Caco-2 (cell line): Measurements from ENCODE around the gene MDFIC. TPM values are rescaled to one million over a fixed set of nuclear protein-coding genes. Genes with fewer than 3 reads are reported as not detected.

Experiments
- BruUV-seq: library from RNA; stranded (reverse); fragments of 400-500 nt; replicated peaks from 2 replicates; lab custom pipeline; 2021; lab: Mats Ljungman, UMichigan
- CTCF ChIA-PET: fragments of 300-600 bp; sonication (Branson Sonifier 250); formaldehyde crosslinking; loops from one replicate; lab custom pipeline; 2022; ENCODE audit warnings: antibody characterized with exemption; lab: Charles Lee
- POLR2A ChIA-PET: fragments of 300-600 bp; sonication (Branson Sonifier 250); formaldehyde crosslinking; loops from one replicate; lab custom pipeline; 2022; ENCODE audit warnings: antibody characterized with exemption; lab: Charles Lee
- DNase-seq, 2 experiments: peaks; one replicate each; pipeline versions ENCODE4 v3.0.0 to v3.0.0-alpha.2; 2020 to 2022
- H3K27me3 ChIP-seq: replicated peaks from 2 replicates; pipeline ENCODE4 v1.6.0; 2011; ENCODE audit warnings: low read length; ENCODE audit not compliant: control insufficient read depth, insufficient read depth
- H3K36me3 ChIP-seq: 2 replicates; pipeline ENCODE4 v1.5.1; 2011; ENCODE audit warnings: low read length; ENCODE audit not compliant: control insufficient read depth, insufficient read depth
- H3K4me1 ChIP-seq: fragments of 250-450 bp; sonication (Bioruptor Pico); 2 replicates; pipeline ENCODE4 v1.5.1; 2020; ENCODE audit warnings: mild to moderate bottlenecking
- H3K4me3 ChIP-seq: 2 replicates; pipeline ENCODE4 v1.5.1; 2011; ENCODE audit warnings: low read depth, mild to moderate bottlenecking, control low read depth, low read length
- H3K9me3 ChIP-seq: fragments of 250-450 bp; sonication (Bioruptor Pico); 2 replicates; pipeline ENCODE4 v1.5.1; 2020; ENCODE audit warnings: mild to moderate bottlenecking, moderate library complexity
- H3K27ac Mint-ChIP-seq: one replicate; pipeline ENCODE4 v1.8.0; 2022; ENCODE audit warnings: mixed read lengths; ENCODE audit not compliant: unreplicated experiment
- H3K27me3 Mint-ChIP-seq: one replicate; pipeline ENCODE4 v1.8.0; 2022; ENCODE audit warnings: mixed read lengths; ENCODE audit not compliant: insufficient read depth, unreplicated experiment
- H3K36me3 Mint-ChIP-seq: one replicate; pipeline ENCODE4 v1.8.0; 2022; ENCODE audit warnings: mild to moderate bottlenecking, mixed read lengths; ENCODE audit not compliant: insufficient read depth, unreplicated experiment
- H3K4me1 Mint-ChIP-seq: one replicate; pipeline ENCODE4 v1.8.0; 2022; ENCODE audit warnings: low read depth, mixed read lengths; ENCODE audit not compliant: unreplicated experiment
- H3K4me3 Mint-ChIP-seq: one replicate; pipeline ENCODE4 v1.8.0; 2022; ENCODE audit warnings: mild to moderate bottlenecking, moderate library complexity, mixed read lengths; ENCODE audit not compliant: unreplicated experiment
- H3K9me3 Mint-ChIP-seq: one replicate; pipeline ENCODE4 v1.8.0; 2022; ENCODE audit warnings: mixed read lengths; ENCODE audit not compliant: unreplicated experiment
- CTCF ChIP-seq, 2 experiments: fragments of 200-600 bp in 1 of 2; IDR thresholded peaks; 1 replicate in 1 of 2; 2 replicates in 1 of 2; pipeline versions ENCODE4 v1.5.1 to v1.8.0; 2011 to 2022; ENCODE audit warnings: antibody characterized with exemption in 1 of 2, control low read depth in 1 of 2, inconsistent platforms in 1 of 2, low read depth in 1 of 2, low read length in 1 of 2, mild to moderate bottlenecking in 1 of 2, moderate library complexity in 1 of 2; ENCODE audit not compliant: insufficient read depth in 1 of 2, severe bottlenecking in 1 of 2, unreplicated experiment in 1 of 2
- intact Hi-C: fragments of 100-400 bp; cut with micrococcal nuclease; formaldehyde crosslinking; loops from one replicate; pipeline ENCODE4 v1.10.0; 2022; ENCODE audit not compliant: unreplicated experiment
- total RNA-seq: library from RNA; stranded (reverse); gene quantifications from 2 replicates; pipeline ENCODE4 v1.2.3, GENCODE V29; 2022

Gene MDFIC
- total RNA-seq, 1 experiment from 2014 or later, result 2.7 TPM

- H3K27ac Mint-ChIP-seq, result no peak overlapping the region
- H3K27me3 Mint-ChIP-seq, result no peaks in the 10 kb centered on the region
- H3K36me3 ChIP-seq, result no peaks in the 10 kb centered on the region
- H3K27me3 ChIP-seq, result peaks cover 1% of the 10 kb centered on the region
- no peak for TF ChIP-seq CTCF (IDR thresholded peaks at IDR 0.05; ENCODE audit: insufficient read depth in 1 of 2, low read depth in 1 of 2, low read length in 1 of 2, severe bottlenecking in 1 of 2, unreplicated experiment in 1 of 2)
- H3K9me3 ChIP-seq, result no peaks in the 10 kb centered on the region
- no peaks in the 10 kb centered on the region for H3K36me3 Mint-ChIP-seq
- POLR2A ChIA-PET, result no interaction called here
- no peak overlapping the region for H3K4me3 Mint-ChIP-seq
- H3K9me3 Mint-ChIP-seq, result no peaks in the 10 kb centered on the region
- intact Hi-C loops, result no loop called here
- no peak overlapping the region for H3K4me3 ChIP-seq
- H3K4me1 ChIP-seq, result no peaks in the 10 kb centered on the region
- DNase-seq, result no peak
- CTCF ChIA-PET, result no interaction called here
- no TSS peak for BruUV-seq
- H3K4me1 Mint-ChIP-seq, result no peaks in the 10 kb centered on the region
Observed at GRCh38 chr7:114972567-114972966, 50.7 kb downstream of the MDFIC start.

GRCh38 chr7:114973147-114973546 lies 51.3 kb downstream of the MDFIC start:
- intact Hi-C loops, result no loop called here
- no peaks in the 10 kb centered on the region for H3K9me3 ChIP-seq
- Mint-ChIP-seq H3K36me3 (no peaks in the 10 kb centered on the region), H3K4me1 (no peaks in the 10 kb centered on the region), H3K27ac (no peak overlapping the region), H3K4me3 (no peak overlapping the region), H3K9me3 (no peaks in the 10 kb centered on the region), H3K27me3 (no peaks in the 10 kb centered on the region)
- DNase-seq, result no peak
- H3K4me1 ChIP-seq, result no peaks in the 10 kb centered on the region
- BruUV-seq, result no TSS peak
- no peaks in the 10 kb centered on the region for H3K36me3 ChIP-seq
- ChIA-PET POLR2A (no interaction called here), CTCF (no interaction called here)
- no peak overlapping the region for H3K4me3 ChIP-seq
- TF ChIP-seq CTCF (IDR thresholded peaks at IDR 0.05; ENCODE audit: insufficient read depth in 1 of 2, low read depth in 1 of 2, low read length in 1 of 2, severe bottlenecking in 1 of 2, unreplicated experiment in 1 of 2), result no peak
- H3K27me3 ChIP-seq, result peaks cover 1% of the 10 kb centered on the region

- DNase-seq, result no peak
- Histone ChIP-seq H3K4me1 (no peaks in the 10 kb centered on the region), H3K4me3 (no peak overlapping the region), H3K27me3 (peaks cover 1% of the 10 kb centered on the region), H3K36me3 (no peaks in the 10 kb centered on the region), H3K9me3 (no peaks in the 10 kb centered on the region; the same call in 1 of the 2 replicates)
- ChIA-PET CTCF (no interaction called here), POLR2A (no interaction called here)
- no TSS peak for BruUV-seq
- Mint-ChIP-seq H3K27ac (no peak overlapping the region), H3K9me3 (no peaks in the 10 kb centered on the region), H3K36me3 (no peaks in the 10 kb centered on the region), H3K4me1 (peaks cover 6% of the 10 kb centered on the region), H3K4me3 (no peak overlapping the region), H3K27me3 (no peaks in the 10 kb centered on the region)
- TF ChIP-seq CTCF (IDR thresholded peaks at IDR 0.05; ENCODE audit: insufficient read depth in 1 of 2, low read depth in 1 of 2, low read length in 1 of 2, severe bottlenecking in 1 of 2, unreplicated experiment in 1 of 2), result no peak
- intact Hi-C loops, result no loop called here
Observed at GRCh38 chr7:114975401-114975800, 53.5 kb downstream of the MDFIC start.
